Osteocyte (in vitro differentiated cells): ENCODE data around the gene EBF3. TPM values are rescaled to one million over a fixed set of nuclear protein-coding genes. Genes with fewer than 3 reads are reported as not detected.

ENCODE experiments used
- DNase-seq: peaks from one replicate; pipeline ENCODE4 v3.0.0; 2021; ENCODE audit warnings: mixed read lengths; ENCODE audit not compliant: unreplicated experiment; ENCODE audit errors: extremely low spot score
- H3K27ac Mint-ChIP-seq: one replicate; pipeline ENCODE4 v1.8.0; 2021; ENCODE audit warnings: mild to moderate bottlenecking, mixed read lengths; ENCODE audit not compliant: unreplicated experiment
- H3K27me3 Mint-ChIP-seq: one replicate; pipeline ENCODE4 v1.8.0; 2021; ENCODE audit warnings: mixed read lengths; ENCODE audit not compliant: unreplicated experiment
- H3K36me3 Mint-ChIP-seq: one replicate; pipeline ENCODE4 v1.8.0; 2021; ENCODE audit warnings: mixed read lengths; ENCODE audit not compliant: unreplicated experiment
- H3K4me1 Mint-ChIP-seq: one replicate; pipeline ENCODE4 v1.8.0; 2021; ENCODE audit warnings: mixed read lengths; ENCODE audit not compliant: unreplicated experiment
- H3K4me3 Mint-ChIP-seq: one replicate; pipeline ENCODE4 v1.8.0; 2021; ENCODE audit warnings: mild to moderate bottlenecking, moderate library complexity, mixed read lengths; ENCODE audit not compliant: unreplicated experiment
- H3K9me3 Mint-ChIP-seq: one replicate; pipeline ENCODE4 v1.8.0; 2021; ENCODE audit warnings: mixed read lengths; ENCODE audit not compliant: unreplicated experiment
- total RNA-seq: library from RNA; stranded (reverse); gene quantifications from 2 replicates; pipeline ENCODE4 v1.2.1, GENCODE V29; 2021
- TF ChIP-seq, protein P1 (sequence below): fragments of 200-600 bp; sonication (generic); IDR thresholded peaks from 2 replicates; pipeline ENCODE4 v1.5.0; 2021; ENCODE audit warnings: antibody characterized with exemption, mild to moderate bottlenecking, moderate library complexity

Gene EBF3
- total RNA-seq, 1 donor from 2014 or later = 0.59 TPM

DNA sequence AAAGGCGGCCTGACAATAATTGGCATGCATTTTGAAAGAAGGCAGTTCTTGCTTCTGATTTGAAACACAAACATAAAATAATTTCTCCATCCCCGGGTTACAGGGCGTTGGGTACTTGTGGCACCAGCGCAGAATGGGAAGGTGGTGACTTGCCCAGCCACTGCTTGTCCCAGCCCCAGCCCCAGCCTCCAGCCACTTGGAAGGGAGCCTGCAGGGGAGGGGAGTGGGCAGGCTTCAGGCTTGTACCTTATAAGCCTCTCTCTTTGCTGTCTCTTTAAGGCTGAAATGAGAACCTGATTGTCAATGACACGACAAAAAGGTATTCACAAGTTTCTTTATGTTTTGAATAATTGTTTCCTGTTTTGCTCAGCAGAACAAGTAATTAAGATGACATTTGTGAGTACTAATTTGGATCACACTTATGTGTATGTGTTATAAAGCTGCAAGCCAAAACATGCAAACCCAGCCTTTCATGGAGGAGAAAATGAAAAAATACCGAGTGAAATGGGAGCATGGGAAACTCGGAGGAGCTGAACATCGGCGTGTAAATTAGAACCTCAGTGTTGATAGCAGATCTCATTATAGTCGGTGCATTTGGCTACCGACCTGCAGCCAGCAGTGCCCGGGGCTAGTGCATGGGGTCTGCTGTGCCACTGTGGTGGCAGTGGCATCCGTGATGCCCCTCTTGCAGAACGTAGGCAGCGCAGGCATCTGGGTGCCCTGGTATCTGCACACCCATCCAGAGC, 129.9 kb downstream of the EBF3 start:
- Mint-ChIP-seq H3K36me3 (no peaks in the 10 kb centered on the region), H3K9me3 (peaks cover 3% of the 10 kb centered on the region), H3K4me1 (no peaks in the 10 kb centered on the region), H3K4me3 (no peak overlapping the region), H3K27ac (no peak overlapping the region), H3K27me3 (no peaks in the 10 kb centered on the region)
- TF ChIP-seq, protein P1, sequence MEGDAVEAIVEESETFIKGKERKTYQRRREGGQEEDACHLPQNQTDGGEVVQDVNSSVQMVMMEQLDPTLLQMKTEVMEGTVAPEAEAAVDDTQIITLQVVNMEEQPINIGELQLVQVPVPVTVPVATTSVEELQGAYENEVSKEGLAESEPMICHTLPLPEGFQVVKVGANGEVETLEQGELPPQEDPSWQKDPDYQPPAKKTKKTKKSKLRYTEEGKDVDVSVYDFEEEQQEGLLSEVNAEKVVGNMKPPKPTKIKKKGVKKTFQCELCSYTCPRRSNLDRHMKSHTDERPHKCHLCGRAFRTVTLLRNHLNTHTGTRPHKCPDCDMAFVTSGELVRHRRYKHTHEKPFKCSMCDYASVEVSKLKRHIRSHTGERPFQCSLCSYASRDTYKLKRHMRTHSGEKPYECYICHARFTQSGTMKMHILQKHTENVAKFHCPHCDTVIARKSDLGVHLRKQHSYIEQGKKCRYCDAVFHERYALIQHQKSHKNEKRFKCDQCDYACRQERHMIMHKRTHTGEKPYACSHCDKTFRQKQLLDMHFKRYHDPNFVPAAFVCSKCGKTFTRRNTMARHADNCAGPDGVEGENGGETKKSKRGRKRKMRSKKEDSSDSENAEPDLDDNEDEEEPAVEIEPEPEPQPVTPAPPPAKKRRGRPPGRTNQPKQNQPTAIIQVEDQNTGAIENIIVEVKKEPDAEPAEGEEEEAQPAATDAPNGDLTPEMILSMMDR = no peak
- DNase-seq = no peak

DNA sequence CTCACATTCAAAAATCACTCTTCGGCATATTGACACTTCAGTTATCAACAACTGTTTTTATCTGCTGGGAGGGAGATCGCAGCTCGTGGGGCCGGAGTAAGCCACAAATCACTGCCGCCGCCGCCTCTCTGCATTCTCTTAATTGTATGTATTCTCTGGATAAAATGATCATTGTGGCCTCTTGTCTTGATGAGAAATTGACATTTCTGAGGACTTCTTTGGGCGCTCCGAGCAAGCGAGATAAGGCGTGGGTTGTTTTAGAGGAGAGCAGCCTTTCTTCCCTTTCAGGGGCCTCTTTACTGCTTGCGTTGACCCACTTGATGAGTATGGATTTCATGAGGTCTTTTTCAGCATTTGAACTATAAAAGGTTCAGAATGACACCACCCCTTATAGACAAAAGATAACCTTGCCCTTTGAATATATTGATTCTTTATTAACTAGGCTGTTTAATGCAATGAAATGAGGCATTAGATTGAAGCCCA, 130.6 kb downstream of the EBF3 start:
- DNase-seq = no peak
- Mint-ChIP-seq H3K9me3 (peaks cover 3% of the 10 kb centered on the region), H3K4me1 (no peaks in the 10 kb centered on the region), H3K27me3 (no peaks in the 10 kb centered on the region), H3K36me3 (no peaks in the 10 kb centered on the region), H3K27ac (no peak overlapping the region), H3K4me3 (no peak overlapping the region)
- TF ChIP-seq, protein P1 = no peak

DNA sequence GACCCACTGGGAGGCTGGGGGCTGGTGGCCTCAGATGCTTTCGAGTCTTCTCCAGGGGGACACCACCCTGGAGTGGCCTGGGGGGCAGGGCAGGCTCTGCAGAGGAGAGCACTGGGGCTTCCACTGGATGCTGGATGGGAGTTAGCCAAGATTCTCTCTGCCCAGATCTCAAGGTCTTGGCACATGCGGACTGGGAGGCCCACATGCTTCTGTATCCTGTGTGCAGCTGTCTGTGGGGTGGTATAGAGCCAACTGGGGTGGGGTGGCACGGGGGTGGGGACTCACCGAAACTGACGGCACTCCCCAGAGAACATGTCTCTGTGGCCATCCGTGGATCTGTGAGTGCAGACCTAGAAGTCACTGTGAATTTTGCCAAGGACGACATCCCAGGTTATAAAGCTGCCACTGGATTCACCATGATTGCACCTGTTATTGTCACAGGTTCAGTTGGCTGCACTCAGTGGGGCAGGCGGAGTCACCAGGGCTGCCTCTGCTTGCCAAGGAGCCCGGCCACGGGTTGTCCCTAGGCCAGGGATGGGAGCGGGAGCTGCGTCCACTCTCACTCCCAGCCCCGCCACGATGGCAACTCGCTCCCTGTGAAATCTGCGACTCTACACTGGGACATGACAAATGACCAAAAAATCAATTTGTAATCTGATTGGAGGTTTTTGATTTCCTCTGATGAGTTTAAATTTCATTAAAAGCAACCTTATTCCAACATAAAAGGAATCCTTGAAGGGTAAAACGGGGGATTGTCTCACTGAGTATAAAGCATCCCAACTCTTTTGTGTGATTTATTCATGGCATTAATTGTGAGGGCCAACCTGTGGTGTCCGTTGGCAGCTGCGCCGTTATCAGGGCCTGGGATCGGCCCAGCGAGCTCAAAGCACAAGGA, 131.3 kb downstream of the EBF3 start:
- Mint-ChIP-seq H3K36me3 (no peaks in the 10 kb centered on the region), H3K27me3 (no peaks in the 10 kb centered on the region), H3K4me3 (no peak overlapping the region), H3K27ac (no peak overlapping the region), H3K9me3 (peaks cover 6% of the 10 kb centered on the region), H3K4me1 (no peaks in the 10 kb centered on the region)
- TF ChIP-seq, protein P1 = no peak
- DNase-seq = no peak

DNA sequence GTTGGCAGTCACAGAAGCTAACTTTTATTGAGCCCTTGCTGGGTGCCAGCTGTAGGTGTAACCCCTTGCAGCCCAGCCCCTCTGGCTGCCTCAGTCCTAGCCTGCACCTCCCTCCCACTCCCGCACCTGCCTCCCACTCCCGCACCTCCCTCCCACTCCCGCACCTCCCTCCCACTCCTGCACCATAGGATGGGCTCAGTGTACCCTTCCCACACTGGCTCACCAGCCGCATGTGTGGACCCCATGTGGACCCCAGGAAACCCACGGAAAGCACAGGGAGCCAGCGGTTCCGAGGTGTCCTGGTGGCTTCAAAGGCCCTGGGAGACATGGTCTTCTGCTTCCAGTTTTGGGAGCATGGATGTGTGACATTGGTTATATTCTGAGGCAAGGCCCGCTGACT, 132.9 kb downstream of the EBF3 start:
- peaks cover 14% of the 10 kb centered on the region for H3K9me3 Mint-ChIP-seq

More for the DNA sequence above, 132.9 kb downstream of the EBF3 start:
- Mint-ChIP-seq H3K36me3 (no peaks in the 10 kb centered on the region), H3K27ac (no peak overlapping the region), H3K27me3 (no peaks in the 10 kb centered on the region), H3K4me1 (no peaks in the 10 kb centered on the region), H3K4me3 (no peak overlapping the region)
- TF ChIP-seq, protein P1 = no peak
- DNase-seq = no peak
